HG03521 (cell line): Measurements from ENCODE around the gene AGTPBP1.
A peak's percentile ranks its signal among the peaks of the same experiment; 100 is the strongest.
"Not testable (repeated sequence)": the region's sequence is repeated elsewhere in the genome, so short reads cannot be mapped to it uniquely, and the experiment has no call there.

Experiments
- ATAC-seq: cut with Tn5 transposase; IDR thresholded peaks from one replicate; pipeline ENCODE4 v1.9.1; 2021; ENCODE audit warnings: mild to moderate bottlenecking, moderate library complexity; ENCODE audit not compliant: unreplicated experiment

The AGTPBP1 gene

DNA sequence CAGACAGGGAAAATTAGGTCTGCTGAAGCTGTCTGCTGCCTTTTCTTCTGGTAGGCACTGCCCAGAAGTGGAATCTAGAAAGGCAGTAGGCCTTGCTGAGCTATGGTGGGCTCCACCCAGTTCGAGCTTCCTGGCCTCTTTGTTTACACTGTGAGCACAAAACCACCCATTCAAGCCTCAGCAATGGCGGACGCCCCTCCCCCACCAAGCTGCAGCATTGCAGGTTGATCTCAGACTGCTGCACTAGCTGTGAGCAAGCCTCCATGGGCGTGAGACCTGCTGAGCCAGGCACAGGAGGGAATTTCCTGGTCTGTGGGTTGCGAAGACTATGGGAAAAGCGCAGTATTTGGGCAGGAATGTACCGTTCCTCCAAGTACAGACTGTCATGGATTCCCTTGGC is 18.5 kb downstream of the AGTPBP1 start:
- no peak for ATAC-seq

DNA sequence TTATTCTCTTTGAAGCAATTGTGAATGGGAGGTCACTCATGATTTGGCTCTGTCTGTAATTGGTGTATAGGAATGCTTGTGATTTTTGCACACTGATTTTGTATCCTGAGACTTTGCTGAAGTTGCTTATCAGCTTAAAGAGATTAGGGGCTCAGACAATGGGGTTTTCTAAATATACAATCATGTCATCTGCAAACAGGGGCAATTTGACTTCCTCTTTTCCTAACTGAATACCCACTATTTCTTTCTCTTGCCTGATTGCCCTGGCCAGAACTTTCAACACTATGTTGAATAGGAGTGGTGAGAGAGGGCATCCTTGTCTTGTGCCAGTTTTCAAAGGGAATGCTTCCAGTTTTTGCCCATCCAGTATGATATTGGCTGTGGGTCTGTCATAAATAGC is 22.3 kb downstream of the AGTPBP1 start:
- ATAC-seq: not testable (repeated sequence)

DNA sequence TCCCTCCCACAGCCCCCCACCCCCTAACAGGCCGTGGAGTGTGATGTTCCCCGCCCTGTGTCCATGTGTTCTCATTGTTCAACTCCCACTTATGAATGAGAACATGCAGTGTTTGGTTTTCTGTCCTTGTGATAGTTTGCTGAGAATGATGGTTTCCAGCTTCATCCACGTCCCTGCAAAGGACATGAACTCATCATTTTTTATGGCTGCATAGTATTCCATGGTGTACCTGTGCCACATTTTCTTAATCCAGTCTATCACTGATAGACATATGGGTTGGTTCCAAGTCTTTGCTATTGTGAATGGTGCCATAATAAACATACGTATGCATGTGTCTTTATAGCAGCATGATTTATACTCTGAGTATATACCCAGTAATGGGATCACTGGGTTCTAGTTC is 23.9 kb downstream of the AGTPBP1 start:
- not testable (repeated sequence) for ATAC-seq

DNA sequence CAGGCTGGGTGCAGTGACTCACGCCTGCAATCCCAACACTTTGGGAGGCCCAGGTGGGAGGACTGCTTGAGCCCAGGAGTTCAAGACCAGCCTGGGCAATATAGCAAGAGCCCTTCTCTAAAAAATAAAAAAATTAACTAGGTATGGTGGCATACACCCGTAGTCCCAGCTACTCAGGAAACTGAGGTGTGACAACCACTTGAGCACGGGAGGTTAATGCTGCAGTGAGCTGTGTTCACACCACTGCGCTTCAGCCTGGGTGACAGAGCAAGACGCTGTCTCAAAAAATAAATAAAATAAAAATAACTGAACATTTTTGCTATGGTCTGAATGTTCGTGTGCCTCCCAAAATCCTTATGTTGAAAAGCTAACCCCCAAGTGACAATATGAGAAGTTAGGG is 24.5 kb downstream of the AGTPBP1 start:
- no peak for ATAC-seq

DNA sequence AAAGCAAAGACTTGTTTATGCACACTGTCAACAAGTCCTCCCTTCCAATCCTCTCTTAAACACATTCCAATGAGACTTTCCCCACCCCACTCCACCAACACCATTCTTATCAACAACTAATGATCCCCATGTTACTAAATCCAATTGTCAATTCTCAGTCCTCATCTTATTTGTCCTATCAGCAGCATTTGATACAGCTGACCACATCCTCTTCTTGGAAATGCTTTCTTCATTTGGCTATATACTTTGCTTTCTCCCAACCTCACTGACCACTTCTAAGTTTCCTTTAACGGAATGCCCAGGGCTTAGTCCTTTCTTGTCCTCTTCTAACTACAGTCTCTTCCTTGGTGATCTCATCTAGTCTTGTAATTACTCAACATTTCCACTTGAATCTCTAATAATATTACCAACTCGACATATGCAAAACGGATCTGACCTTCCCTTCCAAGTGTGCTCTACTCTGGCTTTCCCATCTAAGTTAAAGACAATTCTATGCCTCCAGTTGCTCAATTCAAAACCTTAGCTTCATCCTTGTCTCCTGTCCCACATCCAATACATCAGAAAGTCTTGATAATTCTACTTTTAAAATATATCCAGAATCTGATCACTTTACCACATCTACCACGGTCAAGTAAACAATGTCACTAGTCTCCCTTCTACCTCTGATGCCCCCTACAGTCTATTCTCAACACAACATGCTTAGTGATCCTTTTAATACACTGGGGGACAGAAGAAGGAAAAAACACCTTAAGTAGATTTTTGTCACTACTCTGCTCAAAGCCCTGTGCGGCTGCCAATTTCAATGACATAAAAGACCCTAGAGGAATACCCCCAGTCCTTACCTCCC is 25.5 kb downstream of the AGTPBP1 start:
- ATAC-seq: peak; percentile 71

DNA sequence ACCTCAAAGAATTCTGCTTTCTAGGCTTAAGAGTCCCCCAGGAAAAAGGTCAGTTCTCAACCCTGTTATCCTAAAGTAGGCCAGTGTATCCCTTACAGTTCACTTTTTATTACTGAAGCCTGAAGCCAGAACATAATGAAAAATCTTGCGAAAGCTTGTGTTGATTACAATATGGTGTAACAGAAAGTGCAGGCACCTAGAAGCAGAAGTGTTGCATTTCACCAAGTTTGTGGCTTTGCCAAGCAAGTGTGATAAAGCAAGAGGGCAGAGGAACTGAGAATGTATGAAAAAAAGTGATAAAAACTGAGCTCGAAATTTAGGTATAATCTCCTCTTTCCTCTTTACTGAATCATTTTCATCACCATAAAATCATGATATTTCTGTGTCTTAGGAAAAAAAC is 26.2 kb downstream of the AGTPBP1 start:
- peak; percentile 47 for ATAC-seq

DNA sequence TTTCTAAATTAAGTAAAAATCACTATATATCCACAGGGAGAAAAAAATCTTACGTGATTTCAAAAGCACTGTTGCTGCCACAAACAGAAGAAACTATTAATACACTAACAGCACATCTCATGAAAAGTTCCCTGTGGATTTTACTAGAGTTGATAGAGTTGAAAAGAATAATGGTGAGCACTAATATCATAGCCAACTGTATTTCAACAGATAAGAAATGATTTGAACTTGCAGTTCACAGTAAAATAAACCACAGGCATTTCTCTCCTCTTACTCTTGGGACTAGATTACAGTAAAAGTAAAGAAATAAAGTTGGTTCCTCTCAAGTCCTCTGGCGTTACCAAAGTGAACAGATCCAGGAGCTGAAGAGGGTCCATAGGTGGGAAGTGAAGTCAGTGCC is 27.9 kb downstream of the AGTPBP1 start:
- no peak for ATAC-seq

DNA sequence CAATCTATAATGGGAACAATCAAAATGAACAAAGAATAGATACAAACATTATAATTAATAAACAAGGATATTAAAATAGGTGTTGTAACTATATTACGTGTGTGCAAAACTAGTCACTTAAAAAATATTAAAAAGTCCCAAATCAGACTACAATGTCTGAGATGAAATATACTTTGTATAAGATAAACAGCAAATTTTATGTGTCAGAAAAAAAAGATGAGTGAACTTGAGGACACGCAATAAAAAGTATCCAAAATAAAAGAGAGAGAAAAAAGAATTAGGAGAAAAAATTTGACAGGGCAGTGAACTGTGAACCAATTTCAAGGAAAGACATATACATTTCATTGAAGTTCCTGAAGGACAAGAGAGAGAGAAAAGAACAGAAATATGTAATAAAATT is 37.0 kb downstream of the AGTPBP1 start:
- ATAC-seq: no peak

DNA sequence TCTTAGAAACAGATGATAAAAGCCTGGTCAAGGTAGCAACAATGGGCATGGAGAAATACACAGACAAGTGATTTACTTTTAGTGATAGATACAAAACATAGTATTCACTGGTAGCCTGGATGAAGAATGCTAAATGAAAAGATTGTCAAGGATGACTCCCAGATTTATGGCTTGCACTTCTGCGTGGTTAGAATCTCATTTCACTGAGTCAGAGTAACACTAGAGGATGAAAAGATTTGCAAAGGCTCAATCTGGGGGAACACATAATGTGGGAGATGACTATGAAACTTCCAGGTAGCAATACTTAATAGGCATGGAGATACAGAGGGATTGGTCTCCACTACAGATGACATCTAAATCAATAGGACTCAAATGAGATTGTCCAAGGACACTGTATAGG is 38.4 kb downstream of the AGTPBP1 start:
- ATAC-seq: no peak

DNA sequence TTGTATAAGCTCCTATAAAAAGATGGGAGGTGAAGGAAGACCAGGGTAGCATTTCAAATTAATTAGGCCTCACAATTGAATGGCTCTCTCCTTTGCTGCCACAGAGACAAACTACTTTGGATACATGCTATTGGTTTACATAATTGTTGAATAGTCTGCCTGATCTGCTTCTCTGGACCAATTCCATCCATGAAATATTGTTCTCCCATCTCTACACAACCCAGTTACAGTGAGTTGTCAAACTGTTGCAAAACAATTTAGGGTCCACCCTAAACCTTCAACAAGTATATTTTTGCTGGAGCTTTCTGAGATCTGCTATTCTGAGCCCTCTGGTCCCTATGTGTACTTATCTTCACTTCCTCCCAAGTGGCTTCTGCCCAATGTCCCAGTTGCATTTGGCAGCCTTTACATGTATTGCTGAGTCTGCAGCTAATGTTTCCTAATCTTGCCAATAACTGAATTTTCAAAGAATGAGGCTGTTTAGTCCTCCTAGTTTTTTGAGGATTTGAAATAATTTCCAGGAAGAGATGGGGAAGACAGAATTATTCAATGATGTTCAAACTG is 38.9 kb downstream of the AGTPBP1 start:
- ATAC-seq: no peak

DNA sequence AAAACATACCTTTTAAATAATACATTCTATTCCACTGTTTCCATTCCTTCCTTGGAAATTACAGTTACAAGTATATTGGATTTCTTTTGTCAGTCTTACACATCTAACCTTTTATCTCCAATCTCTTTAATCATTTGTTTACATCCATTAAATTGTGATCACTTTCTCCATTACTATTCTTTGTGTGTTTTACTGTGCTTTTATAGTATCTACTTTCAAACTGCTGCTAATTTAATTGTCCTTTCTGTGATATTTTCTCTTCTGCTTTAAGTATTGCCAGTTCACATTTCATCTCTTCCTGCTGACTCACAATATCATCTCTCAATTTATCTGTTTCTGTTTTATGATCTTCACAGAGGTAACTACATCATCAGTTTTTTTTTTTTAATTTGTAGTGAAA is 39.6 kb downstream of the AGTPBP1 start:
- no peak for ATAC-seq

DNA sequence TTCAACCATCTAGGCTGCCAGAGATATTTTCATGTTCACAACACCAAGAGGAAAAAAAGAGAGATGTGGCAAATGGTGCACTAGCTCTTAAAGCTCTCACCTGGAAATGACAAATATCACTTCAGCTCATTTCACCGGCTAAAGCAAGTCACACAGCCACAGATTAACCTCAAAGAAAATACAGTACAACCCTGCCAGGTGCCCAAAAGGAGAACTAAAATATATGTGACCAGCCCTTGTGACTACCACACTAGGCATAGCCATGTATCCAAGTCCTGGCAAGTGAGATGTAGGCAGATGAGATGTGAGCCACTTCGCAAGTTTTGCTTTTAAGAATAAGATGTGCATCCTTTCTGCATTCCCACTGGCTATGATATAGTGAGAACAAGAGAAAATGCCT is 41.4 kb downstream of the AGTPBP1 start:
- ATAC-seq: no peak

DNA sequence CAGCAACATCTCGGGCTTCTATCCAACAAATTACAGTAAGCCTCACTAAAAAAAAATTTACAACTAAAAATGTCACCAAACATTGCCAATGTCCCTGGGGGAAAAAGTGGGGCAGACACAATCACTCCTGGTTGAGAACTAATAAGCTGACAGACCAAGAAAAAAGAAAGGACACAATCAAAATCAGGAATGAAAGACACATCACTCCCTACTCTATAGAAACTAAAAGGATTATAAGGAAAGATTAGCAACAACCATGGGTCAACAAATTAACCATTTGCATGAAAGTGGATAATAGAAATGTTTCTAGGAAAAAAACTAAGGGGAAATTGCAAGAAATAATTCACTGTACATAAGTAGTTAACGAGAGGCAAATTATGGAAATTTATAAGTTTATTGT is 53.4 kb downstream of the AGTPBP1 start:
- ATAC-seq: no peak

DNA sequence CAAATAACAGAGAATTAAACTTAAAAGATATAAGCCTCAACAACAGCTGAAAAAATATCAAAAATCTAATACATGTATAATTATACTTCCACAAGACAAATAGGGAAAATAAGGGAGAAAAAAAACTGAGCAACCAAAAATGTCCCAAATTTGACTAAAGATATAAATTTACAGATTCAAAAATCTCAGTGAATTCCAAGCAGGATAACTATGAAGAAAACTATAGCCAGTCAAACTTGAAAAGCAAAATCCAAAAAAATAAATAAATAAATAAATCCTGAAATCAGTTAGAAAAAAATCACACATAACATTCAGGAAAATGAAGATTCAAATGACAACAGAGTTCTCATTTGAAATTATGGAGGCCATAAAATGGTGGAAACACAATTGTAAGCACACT is 56.7 kb downstream of the AGTPBP1 start:
- ATAC-seq: no peak

DNA sequence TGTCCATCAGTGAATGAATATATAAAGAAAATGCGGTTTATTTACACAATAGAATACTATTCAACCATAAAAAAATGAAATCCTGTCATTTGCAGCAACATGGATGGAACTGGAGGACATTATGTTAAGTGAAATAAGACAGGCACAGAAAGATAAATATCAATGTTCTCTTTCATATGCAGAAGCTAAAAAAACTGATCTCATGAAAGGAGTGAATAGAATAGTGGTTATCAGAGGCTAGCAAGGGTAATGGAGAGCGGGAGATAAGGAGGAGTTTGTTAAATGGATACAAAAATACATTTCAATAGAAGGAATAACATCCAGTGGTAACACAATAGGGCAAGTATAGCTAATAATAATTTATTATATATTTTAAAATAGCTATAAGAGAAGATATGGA is 65.0 kb downstream of the AGTPBP1 start:
- ATAC-seq: no peak

DNA sequence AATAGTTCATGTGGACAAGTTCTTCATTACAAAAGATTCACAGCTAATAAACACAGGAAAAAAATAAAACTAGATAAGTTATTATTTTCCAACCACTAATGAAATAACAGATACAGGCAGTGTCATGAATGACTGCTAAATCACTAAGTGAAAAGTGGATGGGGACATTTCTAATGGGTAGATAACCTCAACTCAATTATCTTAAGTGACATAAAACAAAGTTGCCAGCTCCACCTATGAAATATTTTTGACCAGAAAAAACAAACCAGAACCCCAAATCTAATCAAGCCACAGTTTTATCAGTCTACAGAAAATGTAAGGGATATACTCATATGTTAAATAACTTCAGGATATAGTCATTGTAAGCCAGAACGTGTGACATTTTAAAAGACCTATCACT is 74.4 kb downstream of the AGTPBP1 start:
- ATAC-seq: no peak

DNA sequence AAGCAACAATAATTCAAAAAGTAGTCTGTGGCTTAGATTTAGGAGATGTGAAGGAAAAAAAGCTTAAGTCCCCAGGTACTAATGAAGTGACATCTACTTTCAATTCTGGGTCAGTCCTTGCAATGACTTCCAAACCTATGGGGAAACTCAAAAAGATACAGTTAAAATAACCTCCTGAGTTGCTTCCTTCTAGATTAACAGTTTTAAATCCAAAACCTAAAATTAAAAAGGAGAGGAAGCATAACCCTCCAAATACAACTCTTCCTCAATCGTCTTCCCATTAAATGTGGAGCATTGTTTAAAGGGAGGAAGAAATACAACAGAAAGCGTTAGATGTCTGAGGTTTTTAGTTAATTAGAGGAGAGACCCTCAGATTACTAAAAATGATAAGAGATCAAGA is 75.7 kb downstream of the AGTPBP1 start:
- no peak for ATAC-seq

DNA sequence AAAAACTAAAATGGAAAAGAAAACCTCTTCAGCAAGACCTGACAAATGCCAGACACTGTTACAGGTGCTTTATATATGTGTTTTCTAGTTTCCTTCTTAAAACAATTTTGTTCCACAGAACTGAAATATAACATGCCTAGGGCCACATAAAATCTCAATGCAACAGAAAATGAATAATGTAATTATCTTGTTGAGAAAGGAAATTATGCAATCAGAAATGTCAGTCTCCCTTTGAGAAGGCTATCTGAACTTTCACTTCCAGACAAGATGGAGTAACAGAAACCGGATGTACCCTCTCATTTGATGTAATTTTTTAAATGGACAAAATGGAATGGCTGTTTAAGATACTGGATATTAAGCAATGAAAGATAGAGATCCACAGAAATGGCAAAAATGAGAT is 79.2 kb downstream of the AGTPBP1 start:
- ATAC-seq: no peak

DNA sequence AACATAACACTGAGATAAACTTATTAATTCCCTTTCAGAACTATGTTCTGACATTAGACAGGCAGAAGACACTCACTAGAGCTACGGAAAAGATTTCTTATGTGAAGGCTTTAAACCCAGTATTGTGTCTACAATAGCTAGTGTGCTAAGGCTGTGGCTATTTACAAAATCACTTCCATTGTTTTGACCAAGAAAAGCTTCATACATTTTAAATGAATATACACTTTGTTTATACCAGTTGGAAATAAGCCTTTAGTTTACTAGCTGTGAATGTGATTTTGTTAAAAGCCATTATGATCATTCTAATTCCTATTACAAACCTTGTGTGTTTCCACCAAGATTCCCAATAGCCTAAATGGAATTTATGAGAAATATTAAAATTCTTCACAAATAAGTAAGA is 83.0 kb downstream of the AGTPBP1 start:
- no peak for ATAC-seq

DNA sequence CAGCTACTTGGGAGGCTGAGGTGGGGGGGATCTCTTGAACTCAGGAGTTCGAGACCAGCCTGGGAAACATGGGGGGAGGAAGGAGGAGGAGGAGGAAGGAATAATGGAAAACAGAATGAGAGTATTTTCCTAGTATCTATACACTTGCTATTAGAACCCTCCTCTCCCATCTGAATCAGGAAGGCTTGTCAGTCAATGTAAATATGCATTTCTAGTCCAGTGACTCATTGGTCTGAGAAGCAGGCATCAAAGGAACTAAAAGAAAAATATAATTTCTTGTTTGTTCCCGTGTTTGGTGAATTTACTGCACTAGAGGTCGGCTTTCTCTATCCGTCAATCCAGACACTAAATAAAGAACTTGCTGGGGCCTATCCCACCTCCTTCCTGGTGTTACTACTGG is 88.6 kb downstream of the AGTPBP1 start:
- ATAC-seq: no peak

DNA sequence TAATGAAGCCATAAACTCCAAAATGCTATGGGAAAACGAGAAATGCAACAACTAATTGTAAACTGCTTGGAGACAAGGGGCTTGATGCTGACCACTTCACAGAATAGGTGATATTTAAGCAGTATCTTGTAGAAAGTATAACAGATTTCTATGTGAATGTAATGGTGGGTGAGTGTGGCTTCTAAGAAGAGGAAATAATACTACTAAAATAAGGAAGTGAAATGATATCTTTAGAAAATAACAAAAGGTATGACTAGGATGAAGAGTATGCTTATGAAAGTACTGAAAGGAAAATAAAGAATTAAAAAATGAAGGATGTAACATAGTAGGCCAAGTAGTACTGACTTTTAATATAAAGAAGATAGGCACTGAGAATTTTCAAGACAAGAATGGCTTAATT is 94.2 kb downstream of the AGTPBP1 start:
- peak; percentile 86 for ATAC-seq

DNA sequence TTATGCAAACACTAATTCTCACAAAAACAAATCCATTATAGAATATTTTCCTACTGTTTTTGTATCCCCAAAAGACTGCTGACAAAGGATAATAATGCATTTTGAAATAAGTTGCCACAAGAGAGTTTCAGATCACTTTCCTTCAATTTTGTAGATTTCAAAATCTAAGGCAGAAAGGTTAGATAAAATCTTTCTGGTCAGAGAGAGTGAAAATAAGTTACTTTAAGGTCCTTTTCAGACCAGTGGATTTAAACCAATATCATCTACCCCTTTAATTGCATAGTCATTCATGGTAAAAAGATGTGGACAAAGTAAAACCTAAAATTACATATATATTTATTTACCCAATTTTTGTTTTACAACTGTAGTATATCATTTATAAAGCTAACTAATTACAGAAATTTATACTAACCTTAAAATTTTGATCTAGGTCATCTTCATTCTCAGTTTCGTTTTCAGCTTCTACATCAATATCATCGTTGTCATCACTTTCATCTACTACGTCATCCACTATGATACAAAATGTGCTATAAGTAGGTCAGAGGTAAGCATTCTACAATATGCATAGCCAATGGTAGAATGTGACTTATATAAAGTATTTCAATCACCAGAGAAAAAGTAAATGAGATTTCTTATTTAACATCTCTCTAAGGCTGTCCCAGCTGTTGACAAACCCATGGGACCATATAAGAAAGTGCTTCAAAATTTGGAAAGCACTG is 95.7 kb downstream of the AGTPBP1 start:
- no peak for ATAC-seq
